ENCODE measurements around the gene CFAP61.

DNA sequence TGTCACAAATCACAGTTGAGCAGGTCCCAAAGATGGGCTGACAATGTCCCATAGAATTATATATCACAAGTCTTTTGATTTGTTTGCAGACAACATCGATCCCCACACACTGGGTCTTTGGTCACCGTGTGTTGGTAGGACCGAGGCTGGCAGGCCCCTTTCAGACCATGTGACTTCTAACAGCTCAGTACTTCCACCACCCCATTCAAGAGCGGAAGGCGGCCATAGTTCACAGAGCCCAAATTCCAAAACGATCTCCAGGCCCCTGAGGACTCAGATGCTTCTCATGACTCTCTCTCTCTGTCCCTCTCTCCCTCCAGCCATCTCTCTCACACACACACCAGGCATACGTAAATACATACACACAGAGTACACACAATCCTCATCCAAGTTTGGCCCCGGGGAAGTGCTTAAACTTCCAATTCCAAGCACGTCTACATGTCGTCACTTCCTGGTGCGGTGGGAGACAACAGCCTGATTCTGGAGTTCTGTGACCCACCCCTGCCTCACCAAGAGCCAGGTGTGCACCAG lies 159.7 kb downstream of the CFAP61 start:
- TF ChIP-seq POLR2A (IDR thresholded peaks at IDR 0.05) = no peak
- TF ChIP-seq, protein P1, sequence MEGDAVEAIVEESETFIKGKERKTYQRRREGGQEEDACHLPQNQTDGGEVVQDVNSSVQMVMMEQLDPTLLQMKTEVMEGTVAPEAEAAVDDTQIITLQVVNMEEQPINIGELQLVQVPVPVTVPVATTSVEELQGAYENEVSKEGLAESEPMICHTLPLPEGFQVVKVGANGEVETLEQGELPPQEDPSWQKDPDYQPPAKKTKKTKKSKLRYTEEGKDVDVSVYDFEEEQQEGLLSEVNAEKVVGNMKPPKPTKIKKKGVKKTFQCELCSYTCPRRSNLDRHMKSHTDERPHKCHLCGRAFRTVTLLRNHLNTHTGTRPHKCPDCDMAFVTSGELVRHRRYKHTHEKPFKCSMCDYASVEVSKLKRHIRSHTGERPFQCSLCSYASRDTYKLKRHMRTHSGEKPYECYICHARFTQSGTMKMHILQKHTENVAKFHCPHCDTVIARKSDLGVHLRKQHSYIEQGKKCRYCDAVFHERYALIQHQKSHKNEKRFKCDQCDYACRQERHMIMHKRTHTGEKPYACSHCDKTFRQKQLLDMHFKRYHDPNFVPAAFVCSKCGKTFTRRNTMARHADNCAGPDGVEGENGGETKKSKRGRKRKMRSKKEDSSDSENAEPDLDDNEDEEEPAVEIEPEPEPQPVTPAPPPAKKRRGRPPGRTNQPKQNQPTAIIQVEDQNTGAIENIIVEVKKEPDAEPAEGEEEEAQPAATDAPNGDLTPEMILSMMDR (IDR thresholded peaks at IDR 0.05) = no peak

Measured in thyroid gland (tissue), 4 donors.